HEK293 (cell line): Measurements from ENCODE around the gene SPTLC2.

Source experiments
- CTCF ChIA-PET: fragments of 350-600 bp; formaldehyde crosslinking; extraction: SDS; loops from one replicate; lab custom pipeline; 2021; ENCODE audit warnings: antibody characterized with exemption; lab: Yijun Ruan, JAX
- POLR2A ChIA-PET: fragments of 300-600 bp; formaldehyde crosslinking; extraction: SDS; loops from one replicate; lab custom pipeline; 2020; ENCODE audit warnings: antibody characterized with exemption, inconsistent platforms; lab: Yijun Ruan, JAX
- H3K27ac ChIP-seq: fragments of 200-500 bp; sonication (Bioruptor generic); 2 replicates; pipeline ENCODE4 v1.5.1; 2014; ENCODE audit warnings: low read depth, low read length, control low read depth, inconsistent platforms; ENCODE audit errors: extremely low read depth
- H3K36me3 ChIP-seq, 2 experiments: fragments of 200-500 bp in 1 of 2; sonication (Bioruptor generic) in 1 of 2; 1 replicate in 1 of 2; 2 replicates in 1 of 2; pipeline ENCODE4 v1.5.1; 2014 to 2017; ENCODE audit warnings: inconsistent platforms in 2 of 2, low read length in 2 of 2; ENCODE audit not compliant: control insufficient read depth in 2 of 2, insufficient read depth in 1 of 2
- H3K4me1 ChIP-seq: fragments of 200-500 bp; sonication (Bioruptor generic); 2 replicates; pipeline ENCODE4 v1.5.1; 2014; ENCODE audit warnings: mild to moderate bottlenecking, low read length, inconsistent platforms; ENCODE audit not compliant: control insufficient read depth, insufficient read depth
- H3K4me3 ChIP-seq: 2 replicates; pipeline ENCODE4 v1.5.1; 2011; ENCODE audit warnings: low read depth, mild to moderate bottlenecking, control low read depth, low read length, moderate library complexity
- H3K9me3 ChIP-seq: fragments of 200-500 bp; sonication (Bioruptor generic); 2 replicates; pipeline ENCODE4 v1.5.1; 2014; ENCODE audit warnings: low read depth, low read length, inconsistent platforms; ENCODE audit not compliant: control insufficient read depth, insufficient read depth
- BCL11B ChIP-seq: fragments of 450-650 bp; formaldehyde crosslinking; IDR thresholded peaks from 2 replicates; pipeline ENCODE4 v1.5.1; 2016; ENCODE audit warnings: low read depth, missing biosample characterization, missing genetic modification characterization
- GFI1B ChIP-seq: fragments of 450-650 bp; formaldehyde crosslinking; IDR thresholded peaks from 2 replicates; pipeline ENCODE4 v1.5.1; 2016; ENCODE audit warnings: missing biosample characterization, missing genetic modification characterization
- GLIS1 ChIP-seq: fragments of 450-650 bp; formaldehyde crosslinking; IDR thresholded peaks from 2 replicates; pipeline ENCODE4 v1.5.1; 2016; ENCODE audit warnings: missing biosample characterization, missing genetic modification characterization
- WT1 ChIP-seq: fragments of 450-650 bp; formaldehyde crosslinking; IDR thresholded peaks from 2 replicates; pipeline ENCODE4 v1.5.1; 2016; ENCODE audit warnings: missing biosample characterization, missing genetic modification characterization
- YY2 ChIP-seq: fragments of 450-650 bp; formaldehyde crosslinking; IDR thresholded peaks from 2 replicates; pipeline ENCODE4 v1.5.1; 2016; ENCODE audit warnings: missing biosample characterization, missing genetic modification characterization
- ZBTB1 ChIP-seq: fragments of 450-650 bp; formaldehyde crosslinking; IDR thresholded peaks from 2 replicates; pipeline ENCODE4 v1.5.1; 2016; ENCODE audit warnings: missing biosample characterization, missing genetic modification characterization
- ZBTB17 ChIP-seq: fragments of 450-650 bp; formaldehyde crosslinking; IDR thresholded peaks from 2 replicates; pipeline ENCODE4 v1.5.1; 2016; ENCODE audit warnings: missing biosample characterization, missing genetic modification characterization
- ZBTB21 ChIP-seq: fragments of 450-650 bp; formaldehyde crosslinking; IDR thresholded peaks from 2 replicates; pipeline ENCODE4 v1.5.1; 2017; ENCODE audit warnings: missing biosample characterization, missing genetic modification characterization
- ZNF169 ChIP-seq: fragments of 450-650 bp; formaldehyde crosslinking; IDR thresholded peaks from 2 replicates; pipeline ENCODE4 v1.5.1; 2016; ENCODE audit warnings: missing biosample characterization, missing genetic modification characterization
- ZNF211 ChIP-seq: fragments of 450-650 bp; formaldehyde crosslinking; IDR thresholded peaks from 2 replicates; pipeline ENCODE4 v1.5.1; 2016; ENCODE audit warnings: low read depth, missing biosample characterization, missing genetic modification characterization
- ZNF274 ChIP-seq, 2 experiments: fragments of 200-500 bp in 1 of 2; fragments of 450-650 bp in 1 of 2; sonication (Bioruptor generic) in 1 of 2; formaldehyde crosslinking in 1 of 2; IDR thresholded peaks; 2 replicates each; pipeline versions ENCODE4 v1.5.1 to v1.6.1; 2014 to 2016; ENCODE audit warnings: borderline replicate concordance in 1 of 2, inconsistent platforms in 1 of 2, low read length in 1 of 2, missing biosample characterization in 1 of 2, missing genetic modification characterization in 1 of 2
- ZNF292 ChIP-seq: fragments of 450-650 bp; formaldehyde crosslinking; IDR thresholded peaks from 2 replicates; pipeline ENCODE4 v1.5.1; 2016; ENCODE audit warnings: low read depth, missing biosample characterization, missing genetic modification characterization, borderline replicate concordance
- ZNF335 ChIP-seq: fragments of 450-650 bp; formaldehyde crosslinking; conservative IDR thresholded peaks from 2 replicates; pipeline ENCODE4 v1.5.1; 2016; ENCODE audit warnings: missing biosample characterization, missing genetic modification characterization
- ZNF341 ChIP-seq: fragments of 450-650 bp; formaldehyde crosslinking; IDR thresholded peaks from 2 replicates; pipeline ENCODE4; 2016; ENCODE audit warnings: low read depth, missing biosample characterization, missing genetic modification characterization
- ZNF585B ChIP-seq: fragments of 450-650 bp; formaldehyde crosslinking; IDR thresholded peaks from 2 replicates; pipeline ENCODE4 v1.5.1; 2016; ENCODE audit warnings: missing biosample characterization, missing genetic modification characterization
- ZNF600 ChIP-seq: fragments of 450-650 bp; formaldehyde crosslinking; IDR thresholded peaks from 2 replicates; pipeline ENCODE4 v1.5.1; 2016; ENCODE audit warnings: missing biosample characterization, missing genetic modification characterization
- ZNF621 ChIP-seq: fragments of 450-650 bp; formaldehyde crosslinking; IDR thresholded peaks from 2 replicates; pipeline ENCODE4 v1.5.1; 2017; ENCODE audit warnings: missing biosample characterization, missing genetic modification characterization
- ZNF624 ChIP-seq: fragments of 450-650 bp; formaldehyde crosslinking; IDR thresholded peaks from 2 replicates; pipeline ENCODE4 v1.5.1; 2017; ENCODE audit warnings: missing biosample characterization, missing genetic modification characterization
- ZNF629 ChIP-seq: fragments of 450-650 bp; formaldehyde crosslinking; IDR thresholded peaks from 2 replicates; pipeline ENCODE4 v1.5.1; 2017; ENCODE audit warnings: missing biosample characterization, missing genetic modification characterization
- ZNF677 ChIP-seq: fragments of 450-650 bp; IDR thresholded peaks from 2 replicates; pipeline ENCODE4 v1.5.0; 2018; ENCODE audit warnings: missing biosample characterization, mild to moderate bottlenecking, missing genetic modification characterization, moderate library complexity
- ZNF768 ChIP-seq: fragments of 450-650 bp; formaldehyde crosslinking; IDR thresholded peaks from 2 replicates; pipeline ENCODE4 v1.5.1; 2018; ENCODE audit warnings: missing biosample characterization, mild to moderate bottlenecking, missing genetic modification characterization
- ZNF776 ChIP-seq: fragments of 450-650 bp; formaldehyde crosslinking; IDR thresholded peaks from 2 replicates; pipeline ENCODE4 v1.5.0; 2017; ENCODE audit warnings: missing biosample characterization, missing genetic modification characterization, borderline replicate concordance
- ZNF791 ChIP-seq: fragments of 450-650 bp; formaldehyde crosslinking; IDR thresholded peaks from 2 replicates; pipeline ENCODE4 v1.5.1; 2016; ENCODE audit warnings: missing biosample characterization, missing genetic modification characterization
- ZNF792 ChIP-seq: fragments of 450-650 bp; formaldehyde crosslinking; IDR thresholded peaks from 2 replicates; pipeline ENCODE4 v1.5.1; 2016; ENCODE audit warnings: missing biosample characterization, missing genetic modification characterization
- TF ChIP-seq, protein P1 (sequence below): fragments of 450-650 bp; formaldehyde crosslinking; IDR thresholded peaks from 2 replicates; pipeline ENCODE4 v1.5.1; 2017; ENCODE audit warnings: missing biosample characterization, missing genetic modification characterization
- TF ChIP-seq, protein P2 (sequence below): fragments of 450-650 bp; formaldehyde crosslinking; IDR thresholded peaks from 2 replicates; pipeline ENCODE4 v1.5.1; 2016; ENCODE audit warnings: missing biosample characterization, missing genetic modification characterization
- TF ChIP-seq, protein P3 (sequence below): fragments of 450-650 bp; formaldehyde crosslinking; IDR thresholded peaks from 2 replicates; pipeline ENCODE4 v1.5.1; 2016; ENCODE audit warnings: missing biosample characterization, missing genetic modification characterization

The SPTLC2 gene

DNA sequence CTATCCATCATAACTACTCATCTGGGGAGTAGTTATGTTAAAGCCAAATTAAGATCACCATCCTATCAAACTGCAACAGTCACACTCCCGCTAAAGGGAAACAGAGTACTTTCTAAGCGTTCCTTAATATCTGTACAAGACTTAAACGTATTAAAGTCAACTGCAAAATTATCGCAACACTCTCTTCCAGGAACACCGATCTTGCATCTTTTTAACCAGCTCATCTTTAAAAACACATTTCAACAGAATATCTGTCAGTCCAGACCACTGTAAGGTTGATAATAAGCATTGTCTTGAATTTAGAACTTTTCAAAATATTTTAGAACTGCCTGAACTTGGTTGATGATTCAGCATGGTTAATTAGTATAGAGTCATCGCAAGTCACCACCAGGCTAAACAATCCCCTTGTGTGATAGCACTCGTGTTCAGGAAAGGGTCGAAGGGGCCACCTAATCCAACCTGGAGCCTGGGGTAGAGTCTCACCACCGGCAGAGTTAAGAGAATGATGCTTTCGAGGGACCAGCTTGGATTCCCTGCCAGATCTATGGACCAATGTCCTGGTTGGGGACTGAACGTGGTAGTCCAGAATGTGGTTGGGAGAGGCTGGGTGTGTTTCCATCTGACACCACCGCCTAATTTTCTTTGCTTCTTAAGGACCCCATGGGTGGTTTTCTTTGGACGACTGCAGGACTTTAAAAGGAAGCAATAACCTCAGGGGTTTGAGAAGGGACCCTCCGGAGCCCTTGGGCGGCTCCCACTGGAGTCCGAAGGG lies 890 bp downstream of the SPTLC2 start:
- H3K4me1 ChIP-seq = peaks cover 11% of the 10 kb centered on the region
- POLR2A ChIA-PET = interaction anchor here (0.6 to 1.3 kb wide), 2 partner anchors 34 to 157 kb away, joined by 4 to 5 read pairs; no protein-coding TSS in a partner anchor
- TF ChIP-seq ZNF629 (peak; percentile 20; the same call in 1 of the 2 replicates), ZNF677 (tag by site-specific recombination) (no peak), BCL11B (tag by site-specific recombination) (no peak), YY2 (tag by site-specific recombination) (no peak), ZBTB17 (tag by site-specific recombination) (0 out of 2 replicates have a peak, but pooled peaks have one; percentile 64), ZNF600 (tag by site-specific recombination) (peak; percentile 55; the same call in 1 of the 2 replicates), ZNF335 (tag by site-specific recombination) (peak; percentile 66), GLIS1 (0 out of 2 replicates have a peak, but pooled peaks have one; percentile 5)
- TF ChIP-seq, all 188 proteins: peak for 5
- CTCF ChIA-PET = interaction anchor here (0.7 to 0.9 kb wide), 2 partner anchors 11 to 50 kb away, joined by 3 read pairs; no protein-coding TSS in a partner anchor
- peak overlapping the region; percentile 98 for H3K4me3 ChIP-seq
- H3K27ac ChIP-seq = peak overlapping the region; percentile 87
- H3K36me3 ChIP-seq = no peaks in the 10 kb centered on the region
- no peaks in the 10 kb centered on the region for H3K9me3 ChIP-seq

GRCh38 chr14:77613201-77613600 lies 3.2 kb downstream of the SPTLC2 start:
- Histone ChIP-seq H3K4me1 (peaks cover 11% of the 10 kb centered on the region), H3K36me3 (no peaks in the 10 kb centered on the region), H3K4me3 (no peak overlapping the region), H3K27ac (no peak overlapping the region), H3K9me3 (no peaks in the 10 kb centered on the region)
- POLR2A ChIA-PET = no interaction called here
- CTCF ChIA-PET = interaction anchor here (0.9 to 1.1 kb wide), 2 partner anchors 8 to 154 kb away, joined by 3 to 4 read pairs; no protein-coding TSS in a partner anchor
- TF ChIP-seq, protein P1, sequence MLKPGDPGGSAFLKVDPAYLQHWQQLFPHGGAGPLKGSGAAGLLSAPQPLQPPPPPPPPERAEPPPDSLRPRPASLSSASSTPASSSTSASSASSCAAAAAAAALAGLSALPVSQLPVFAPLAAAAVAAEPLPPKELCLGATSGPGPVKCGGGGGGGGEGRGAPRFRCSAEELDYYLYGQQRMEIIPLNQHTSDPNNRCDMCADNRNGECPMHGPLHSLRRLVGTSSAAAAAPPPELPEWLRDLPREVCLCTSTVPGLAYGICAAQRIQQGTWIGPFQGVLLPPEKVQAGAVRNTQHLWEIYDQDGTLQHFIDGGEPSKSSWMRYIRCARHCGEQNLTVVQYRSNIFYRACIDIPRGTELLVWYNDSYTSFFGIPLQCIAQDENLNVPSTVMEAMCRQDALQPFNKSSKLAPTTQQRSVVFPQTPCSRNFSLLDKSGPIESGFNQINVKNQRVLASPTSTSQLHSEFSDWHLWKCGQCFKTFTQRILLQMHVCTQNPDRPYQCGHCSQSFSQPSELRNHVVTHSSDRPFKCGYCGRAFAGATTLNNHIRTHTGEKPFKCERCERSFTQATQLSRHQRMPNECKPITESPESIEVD (tag by site-specific recombination) = 0 out of 2 replicates have a peak, but pooled peaks have one; percentile 6
- TF ChIP-seq ZNF211 (no peak), ZNF341 (tag by site-specific recombination) (no peak), GFI1B (no peak), ZBTB21 (tag by site-specific recombination) (no peak), ZNF624 (tag by site-specific recombination) (no peak), ZNF169 (tag by site-specific recombination) (no peak)
- TF ChIP-seq, protein P2, sequence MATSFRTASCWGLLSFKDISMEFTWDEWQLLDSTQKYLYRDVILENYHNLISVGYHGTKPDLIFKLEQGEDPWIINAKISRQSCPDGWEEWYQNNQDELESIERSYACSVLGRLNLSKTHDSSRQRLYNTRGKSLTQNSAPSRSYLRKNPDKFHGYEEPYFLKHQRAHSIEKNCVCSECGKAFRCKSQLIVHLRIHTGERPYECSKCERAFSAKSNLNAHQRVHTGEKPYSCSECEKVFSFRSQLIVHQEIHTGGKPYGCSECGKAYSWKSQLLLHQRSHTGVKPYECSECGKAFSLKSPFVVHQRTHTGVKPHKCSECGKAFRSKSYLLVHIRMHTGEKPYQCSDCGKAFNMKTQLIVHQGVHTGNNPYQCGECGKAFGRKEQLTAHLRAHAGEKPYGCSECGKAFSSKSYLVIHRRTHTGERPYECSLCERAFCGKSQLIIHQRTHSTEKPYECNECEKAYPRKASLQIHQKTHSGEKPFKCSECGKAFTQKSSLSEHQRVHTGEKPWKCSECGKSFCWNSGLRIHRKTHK (tag by site-specific recombination) = no peak
- TF ChIP-seq, all 188 proteins: peak for 1

DNA sequence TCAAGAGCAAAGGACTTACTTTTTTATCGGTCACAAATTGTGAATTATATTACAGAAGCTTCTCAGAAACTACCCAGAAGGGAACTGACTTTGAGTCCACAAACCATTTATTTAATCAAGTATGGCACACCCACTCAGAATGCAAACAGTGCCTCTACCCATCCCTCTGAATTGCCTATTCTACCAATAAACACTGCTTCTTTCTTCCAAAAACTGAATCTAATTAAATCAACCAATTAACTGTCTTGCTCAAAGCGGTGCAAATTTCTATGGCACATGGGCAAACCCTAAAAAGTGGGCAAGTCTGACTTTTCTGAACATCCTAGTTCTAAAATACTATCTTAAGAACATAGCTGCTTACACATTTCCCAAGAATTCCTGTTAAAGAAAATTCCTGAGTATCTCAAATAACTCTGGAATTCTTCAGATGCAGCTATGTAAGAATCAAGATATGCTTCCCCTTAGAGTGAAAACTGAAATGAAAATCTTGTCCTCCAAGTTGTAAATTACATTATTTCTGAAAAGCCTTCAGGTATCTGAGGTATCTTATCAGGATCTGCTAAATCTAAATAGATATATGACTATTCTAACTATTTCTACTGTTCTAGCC lies 4.3 kb downstream of the SPTLC2 start:
- ChIA-PET POLR2A (no interaction called here), CTCF (no interaction called here)
- H3K36me3 ChIP-seq = no peaks in the 10 kb centered on the region
- H3K27ac ChIP-seq = no peak overlapping the region
- H3K9me3 ChIP-seq = no peaks in the 10 kb centered on the region
- H3K4me3 ChIP-seq = no peak overlapping the region
- peaks cover 9% of the 10 kb centered on the region for H3K4me1 ChIP-seq
- TF ChIP-seq ZNF292 (tag by site-specific recombination) (no peak), ZBTB1 (no peak), ZNF585B (no peak), ZNF791 (tag by site-specific recombination) (no peak), ZNF792 (no peak), ZNF274 (IDR thresholded peaks at IDR 0.05; ENCODE audit: low read length) (no peak), ZNF274 (tag by site-specific recombination; IDR thresholded peaks at IDR 0.05; ENCODE audit: borderline replicate concordance) (no peak), WT1 (tag by site-specific recombination) (no peak), ZNF768 (tag by site-specific recombination) (no peak), ZNF621 (tag by site-specific recombination) (no peak), ZNF776 (tag by site-specific recombination) (no peak)
- TF ChIP-seq, protein P3, sequence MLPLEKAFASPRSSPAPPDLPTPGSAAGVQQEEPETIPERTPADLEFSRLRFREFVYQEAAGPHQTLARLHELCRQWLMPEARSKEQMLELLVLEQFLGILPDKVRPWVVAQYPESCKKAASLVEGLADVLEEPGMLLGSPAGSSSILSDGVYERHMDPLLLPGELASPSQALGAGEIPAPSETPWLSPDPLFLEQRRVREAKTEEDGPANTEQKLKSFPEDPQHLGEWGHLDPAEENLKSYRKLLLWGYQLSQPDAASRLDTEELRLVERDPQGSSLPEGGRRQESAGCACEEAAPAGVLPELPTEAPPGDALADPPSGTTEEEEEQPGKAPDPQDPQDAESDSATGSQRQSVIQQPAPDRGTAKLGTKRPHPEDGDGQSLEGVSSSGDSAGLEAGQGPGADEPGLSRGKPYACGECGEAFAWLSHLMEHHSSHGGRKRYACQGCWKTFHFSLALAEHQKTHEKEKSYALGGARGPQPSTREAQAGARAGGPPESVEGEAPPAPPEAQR (tag by site-specific recombination) = no peak
